K562 (cell line): ENCODE measurements around the gene HOXA9. TPM values are rescaled to one million over a fixed set of nuclear protein-coding genes. Genes with fewer than 3 reads are reported as not detected.

Experiments
- ATAC-seq: fragments of 200-7000 bp; cut with Tn5 transposase; 3 replicates; pipeline ENCODE4 v1.9.1; 2020; ENCODE audit warnings: moderate library complexity
- BruUV-seq: library from RNA; stranded (reverse); fragments of 400-500 nt; replicated peaks from 2 replicates; lab custom pipeline; 2021; lab: Mats Ljungman, UMichigan
- CTCF ChIA-PET: fragments of 300-600 bp; formaldehyde crosslinking; extraction: SDS; loops from one replicate; lab custom pipeline; 2021; ENCODE audit warnings: low intra/inter-chr PET ratio; lab: Yijun Ruan, JAX
- POLR2A ChIA-PET: fragments of 300-600, 350-650 bp; sonication (Branson Sonifier 250); formaldehyde crosslinking; extraction: SDS; loops from one replicate; lab custom pipeline; 2021; ENCODE audit warnings: antibody characterized with exemption, inconsistent platforms; lab: Yijun Ruan, JAX
- DNase-seq, 4 experiments: peaks; one replicate each; pipeline versions ENCODE4 v3.0.0 to v3.0.0-alpha.2; 2011 to 2018; ENCODE audit warnings: low spot score in 3 of 4, mixed read lengths in 3 of 4; ENCODE audit errors: extremely low read depth in 1 of 4
- FAIRE-seq: peaks from 2 replicates; lab custom pipeline; 2011; peaks lifted over from hg19 to GRCh38; lab: Jason Lieb, UNC
- H2AFZ ChIP-seq: 2 replicates; pipeline ENCODE4 v1.6.0; 2011; ENCODE audit warnings: low read depth, low read length, control low read depth, inconsistent platforms
- H3K27ac ChIP-seq: fragments of 200-600 bp; 3 replicates; pipeline ENCODE4 v1.8.0; 2011; ENCODE audit warnings: low read depth, mild to moderate bottlenecking, control low read depth, inconsistent platforms, low read length, moderate library complexity, mixed read lengths; ENCODE audit errors: extremely low read depth
- H3K27me3 ChIP-seq, 2 experiments: fragments of 300-600 bp in 1 of 2; 2 replicates in 1 of 2; 3 replicates in 1 of 2; pipeline versions ENCODE4 v1.6.0 to v1.8.0; 2011; ENCODE audit warnings: inconsistent platforms in 2 of 2, low read length in 2 of 2, mild to moderate bottlenecking in 1 of 2, mixed read lengths in 1 of 2, moderate library complexity in 1 of 2; ENCODE audit not compliant: control insufficient read depth in 2 of 2, insufficient read depth in 2 of 2
- H3K36me3 ChIP-seq: fragments of 300-600 bp; 3 replicates; pipeline ENCODE4 v1.8.0; 2011; ENCODE audit warnings: mild to moderate bottlenecking, low read length, inconsistent platforms; ENCODE audit not compliant: control insufficient read depth, insufficient read depth
- H3K4me1 ChIP-seq, 2 experiments: fragments of 200-600 bp in 1 of 2; replicated peaks in 1 of 2; 2 replicates in 1 of 2; 3 replicates in 1 of 2; pipeline versions ENCODE4 v1.5.1 to v1.8.0; 2011; ENCODE audit warnings: inconsistent platforms in 2 of 2, low read length in 2 of 2, mild to moderate bottlenecking in 1 of 2, mixed read lengths in 1 of 2, moderate library complexity in 1 of 2; ENCODE audit not compliant: control insufficient read depth in 2 of 2, insufficient read depth in 2 of 2
- H3K4me2 ChIP-seq: 2 replicates; pipeline ENCODE4 v1.6.1; 2011; ENCODE audit warnings: low read length, control low read depth, inconsistent platforms, mixed read lengths; ENCODE audit not compliant: insufficient read depth
- H3K4me3 ChIP-seq: fragments of 200-600 bp; sonication (generic), shearing (Covaris generic); 2 replicates; pipeline ENCODE4 v1.5.1; 2016; ENCODE audit warnings: control low read depth, inconsistent platforms
- H3K79me2 ChIP-seq: fragments of 200-600 bp; 3 replicates; pipeline ENCODE4 v1.8.0; 2011; ENCODE audit warnings: low read length, inconsistent platforms; ENCODE audit not compliant: control insufficient read depth, insufficient read depth
- H3K9ac ChIP-seq, 2 experiments: 2 replicates each; pipeline versions ENCODE4 v1.6.0 to v1.6.1; 2011; ENCODE audit warnings: low read depth in 2 of 2, low read length in 2 of 2, control low read depth in 1 of 2, inconsistent platforms in 1 of 2, mild to moderate bottlenecking in 1 of 2, mixed read lengths in 1 of 2; ENCODE audit not compliant: insufficient read depth in 1 of 2
- H3K9me1 ChIP-seq: one replicate; pipeline ENCODE4 v1.6.0; 2011; ENCODE audit warnings: inconsistent platforms, mild to moderate bottlenecking, low read length, moderate library complexity; ENCODE audit not compliant: control insufficient read depth, insufficient read depth
- H3K9me3 ChIP-seq: replicated peaks from 2 replicates; pipeline ENCODE4 v1.5.1; 2011; ENCODE audit warnings: low read depth, low read length, inconsistent platforms; ENCODE audit not compliant: control insufficient read depth, insufficient read depth
- H4K20me1 ChIP-seq: replicated peaks from 2 replicates; pipeline ENCODE4 v1.6.1; 2011; ENCODE audit warnings: low read length, inconsistent platforms, mixed read lengths; ENCODE audit not compliant: control insufficient read depth, insufficient read depth
- E2F1 ChIP-seq: sonication (generic); formaldehyde crosslinking; IDR thresholded peaks from 2 replicates; pipeline ENCODE4 v1.8.1; 2023; ENCODE audit warnings: mild to moderate bottlenecking, missing genetic modification reagents, moderate library complexity
- E2F6 ChIP-seq, 2 experiments: IDR thresholded peaks; 2 replicates each; pipeline ENCODE4 v1.6.1; 2011; ENCODE audit warnings: borderline replicate concordance in 1 of 2, control low read depth in 1 of 2, low read depth in 1 of 2, low read length in 1 of 2, mild to moderate bottlenecking in 1 of 2, mixed read lengths in 1 of 2, moderate library complexity in 1 of 2; ENCODE audit not compliant: insufficient read depth in 1 of 2, insufficient read length in 1 of 2, poor library complexity in 1 of 2, severe bottlenecking in 1 of 2; ENCODE audit errors: extremely low read depth in 1 of 2
- E4F1 ChIP-seq: fragments of 250-450 bp; sonication (Bioruptor Pico); IDR thresholded peaks from 2 replicates; pipeline ENCODE4 v1.5.0; 2021; ENCODE audit warnings: mild to moderate bottlenecking, borderline replicate concordance
- HEY1 ChIP-seq: fragments of 250-450 bp; sonication (Bioruptor Pico); IDR thresholded peaks from 2 replicates; pipeline ENCODE4 v1.5.0; 2020; ENCODE audit warnings: mild to moderate bottlenecking, moderate library complexity, borderline replicate concordance
- HNRNPUL1 ChIP-seq: fragments of 200-400 bp; formaldehyde crosslinking; IDR thresholded peaks from 2 replicates; pipeline ENCODE4 v1.6.1; 2017; ENCODE audit warnings: low read length
- SMC3 ChIP-seq: conservative IDR thresholded peaks from 2 replicates; pipeline ENCODE4 v1.6.1; 2011; ENCODE audit warnings: low read depth, low read length, improper control_type of control experiment; ENCODE audit not compliant: insufficient read depth
- TRIM24 ChIP-seq, 2 experiments: fragments of 450-650 bp; IDR thresholded peaks; 2 replicates each; pipeline ENCODE4 v1.6.1; 2016
- ZBTB2 ChIP-seq: fragments of 450-650 bp; IDR thresholded peaks from 2 replicates; pipeline ENCODE4 v1.6.1; 2016; ENCODE audit warnings: antibody characterized with exemption
- WGBS: fragments of 100-300 bp; shearing (Covaris generic); methylation state at CpG from one replicate; pipeline ENCODE4 v1.1.6; 2016; ENCODE audit warnings: low coverage, mixed read lengths; ENCODE audit not compliant: insufficient coverage; ENCODE audit errors: missing lambda C conversion rate; 5-methylcytosine and 5-hydroxymethylcytosine counted together
- in situ Hi-C: fragments of 300-500 bp; cut with MboI; formaldehyde crosslinking; loops from 4 replicates; pipeline ENCODE4 v1.15.0; 2018; ENCODE audit warnings: inconsistent platforms, mixed read lengths
- intact Hi-C: fragments of 100-400 bp; cut with micrococcal nuclease; formaldehyde crosslinking; loops from 2 replicates; pipeline ENCODE4 v1.14.2; 2022
- polyA plus RNA-seq, 8 experiments: library from polyadenylated mRNA; depleted of rRNA in 4 of 8; stranded (reverse) in 5 of 8; unstranded in 3 of 8; fragments of >200 nt; fragmentation: Nextera tagmentation in 2 of 8; fragmentation: Illumina TruSeq in 1 of 8; extraction: Ambion mirVana in 2 of 8; extraction: Trizol in 1 of 8; gene quantifications; 2 replicates each; pipeline versions ENCODE4 v1.2.1 to v1.2.3, GENCODE V29; 2011 to 2014; ENCODE audit warnings: inconsistent platforms in 1 of 8, missing spikeins in 1 of 8
- total RNA-seq, 7 experiments: library from RNA; depleted of rRNA in 6 of 7; stranded (reverse); fragments of >200 nt in 6 of 7; fragmentation: Illumina TruSeq in 2 of 7; extraction: Trizol in 2 of 7; gene quantifications; 2 replicates each; pipeline versions ENCODE4 v1.2.1 to v1.2.3, GENCODE V29; 2011 to 2021; ENCODE audit warnings: low replicate concordance in 1 of 7

HOXA9 gene
- total and polyA plus RNA-seq, 9 of the 15 experiments (the other 6 are each of a cell fraction or from before 2014, with no cell fraction given): not detected

GRCh38 chr7:27148031-27148755, 17.1 kb downstream of the HOXA9 start:
- intact Hi-C loops (no loop called here), in situ Hi-C loops (loop anchor here (10.0 kb wide), 1 partner anchor 293 kb away; no protein-coding TSS in a partner anchor)
- peaks cover 50 to 92% of the 10 kb centered on the region in 2 experiments for H3K27me3 ChIP-seq
- no peaks in the 10 kb centered on the region for H3K79me2 ChIP-seq
- no peaks in the 10 kb centered on the region for H3K36me3 ChIP-seq
- H3K4me2 ChIP-seq: no peak overlapping the region
- H4K20me1 ChIP-seq: no peaks in the 10 kb centered on the region
- CTCF ChIA-PET: no interaction called here
- ATAC-seq (no peak), FAIRE-seq (no peak), DNase-seq (no peak)
- no peak overlapping the region for H2AFZ ChIP-seq
- TF ChIP-seq E2F1 (CRISPR knock-in tag) (no peak), SMC3 (no peak), ZBTB2 (no peak), TRIM24 (IDR thresholded peaks at IDR 0.05) (no peak), E2F6 (IDR thresholded peaks at IDR 0.05; ENCODE audit: borderline replicate concordance in 1 of 2, extremely low read depth in 1 of 2, insufficient read depth in 1 of 2, insufficient read length in 1 of 2, low read depth in 1 of 2, low read length in 1 of 2, poor library complexity in 1 of 2, severe bottlenecking in 1 of 2) (no peak), E4F1 (no peak), HNRNPUL1 (no peak), HEY1 (CRISPR knock-in tag) (no peak)
- WGBS: 9% methylated on average over 25 of the region's 28 CpGs
- peaks cover 0 to 29% of the 10 kb centered on the region in 2 experiments; a peak in 2 of 5 replicates for H3K4me1 ChIP-seq
- H3K9me1 ChIP-seq: no peaks in the 10 kb centered on the region
- no peak overlapping the region for H3K4me3 ChIP-seq
- no peak overlapping the region for H3K9ac ChIP-seq
- no peaks in the 10 kb centered on the region for H3K9me3 ChIP-seq
- H3K27ac ChIP-seq: no peak overlapping the region
- POLR2A ChIA-PET: no interaction called here
- no TSS peak for BruUV-seq
